Measurements from ENCODE around the gene RBM19.
"Not testable (repeated sequence)": the region's sequence is repeated elsewhere in the genome, so short reads cannot be mapped to it uniquely, and the experiment has no call there.

Gene RBM19

DNA sequence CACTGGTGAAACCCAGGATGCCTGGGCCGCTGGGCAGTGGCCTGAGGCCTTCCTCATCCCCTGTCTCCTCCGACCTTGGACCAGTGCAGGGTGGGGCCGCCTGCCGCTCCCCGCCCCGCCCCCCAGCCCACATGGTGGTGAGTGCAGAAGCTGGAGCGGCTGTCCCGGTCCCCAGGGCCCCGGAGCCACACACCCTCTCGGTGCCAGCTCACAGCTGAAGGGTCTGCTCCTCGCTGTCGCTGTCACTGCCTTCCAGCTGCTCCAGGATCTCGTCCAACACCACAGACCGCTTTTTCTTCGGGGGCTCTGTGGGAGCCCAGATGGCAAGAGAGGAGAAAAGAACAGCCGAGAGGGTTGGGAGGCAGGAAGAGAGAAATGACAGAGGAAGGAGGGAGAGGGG is 143.1 kb downstream of the RBM19 start:
- no peak for DNase-seq

DNA sequence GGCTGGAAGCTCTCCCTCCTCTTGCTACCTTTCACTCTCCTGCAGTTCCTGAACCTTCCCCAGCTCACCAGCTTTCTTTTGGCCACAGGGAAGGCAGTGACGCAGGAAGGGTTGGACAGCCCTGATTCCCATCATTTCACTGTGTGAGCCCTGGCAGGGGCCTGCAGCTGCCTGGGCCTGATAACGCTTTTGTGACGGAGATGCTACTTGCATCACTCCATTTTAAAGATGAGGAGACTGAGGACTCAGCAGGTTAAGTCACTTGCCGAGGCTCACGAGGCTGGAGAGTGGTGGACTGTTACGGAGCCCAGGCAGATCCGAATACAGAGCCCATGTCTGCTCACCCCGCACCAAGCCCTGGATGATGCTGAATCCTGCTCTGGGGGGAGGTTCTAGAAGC is 145.3 kb downstream of the RBM19 start:
- DNase-seq = no peak

DNA sequence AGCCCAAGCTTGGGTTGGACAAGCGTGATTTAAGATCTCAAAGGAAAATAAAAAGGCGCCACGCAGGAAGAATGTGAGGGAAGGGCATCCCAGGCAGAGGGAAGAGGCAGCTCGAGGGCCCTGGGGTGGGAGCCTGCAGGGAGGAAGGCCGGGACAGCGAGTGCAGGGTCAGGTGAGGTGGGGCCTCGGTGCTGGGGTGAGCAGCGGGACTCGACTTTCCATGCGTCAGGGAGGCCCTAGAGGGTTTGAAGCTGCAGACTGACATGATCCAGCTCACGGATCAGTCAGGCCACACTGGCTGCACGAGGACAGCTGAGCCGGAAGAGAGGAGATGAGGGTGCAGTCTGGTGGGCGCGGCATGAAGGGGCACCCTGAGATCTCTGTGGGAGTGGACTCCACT is 145.8 kb downstream of the RBM19 start:
- DNase-seq = no peak

DNA sequence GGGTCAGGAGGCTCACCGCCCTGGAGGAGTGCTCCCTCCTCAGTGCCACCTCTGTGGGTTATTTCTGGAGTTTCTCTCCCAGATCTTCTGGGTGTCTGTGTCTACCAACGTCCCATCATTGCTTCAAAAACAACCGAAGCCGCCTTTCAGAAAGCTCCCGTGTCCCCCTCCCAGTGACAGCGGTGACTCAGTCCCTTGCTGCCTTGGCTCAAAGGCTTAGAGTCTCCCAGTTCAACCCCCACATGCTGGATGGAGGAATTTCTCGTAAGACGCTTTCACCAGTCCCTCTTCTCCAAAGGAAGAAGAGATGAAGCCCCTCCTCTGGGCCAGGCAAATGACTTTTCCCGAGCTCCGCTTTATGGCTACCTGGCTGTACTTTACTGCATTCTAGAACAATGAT is 146.6 kb downstream of the RBM19 start:
- DNase-seq = no peak

DNA sequence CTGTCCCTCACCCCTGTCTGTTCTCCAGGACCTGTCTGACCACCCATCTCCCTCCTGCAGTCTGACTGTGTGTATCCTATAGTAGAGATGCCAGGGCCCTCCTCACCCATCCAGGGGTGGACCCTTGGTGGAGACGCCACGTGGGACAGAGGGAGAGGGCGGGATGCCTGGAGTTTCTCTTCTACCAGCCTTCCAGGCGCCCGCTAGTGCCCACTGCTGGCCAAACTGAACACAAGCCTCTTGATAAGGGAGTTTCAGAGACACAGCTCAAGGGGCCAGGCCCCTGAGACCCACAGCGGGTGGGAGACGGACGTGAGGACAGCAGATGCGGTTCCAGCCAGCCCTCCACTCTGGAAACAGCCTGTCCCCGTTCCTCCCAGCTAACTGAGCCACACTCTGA is 147.3 kb downstream of the RBM19 start:
- DNase-seq = peak; percentile 30

DNA sequence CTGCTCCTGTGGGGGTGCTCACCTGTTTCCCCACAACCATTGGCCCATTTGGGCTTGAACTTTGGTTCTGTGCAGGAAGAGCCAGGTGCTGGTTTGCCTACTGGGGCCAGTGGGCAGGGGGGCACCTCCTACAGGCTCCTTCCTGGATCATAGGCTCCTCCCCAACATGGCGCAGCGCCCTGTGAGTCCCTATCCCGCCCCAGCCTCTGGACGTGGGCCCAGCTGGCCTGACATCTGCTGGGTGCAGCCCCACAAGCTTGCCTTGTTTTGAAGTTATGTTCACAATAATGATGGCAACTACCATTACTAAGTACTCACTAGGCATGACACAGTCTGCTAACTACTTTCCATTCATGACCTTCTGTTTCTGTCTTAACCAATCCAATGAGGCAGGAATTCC is 147.8 kb downstream of the RBM19 start:
- DNase-seq = no peak

DNA sequence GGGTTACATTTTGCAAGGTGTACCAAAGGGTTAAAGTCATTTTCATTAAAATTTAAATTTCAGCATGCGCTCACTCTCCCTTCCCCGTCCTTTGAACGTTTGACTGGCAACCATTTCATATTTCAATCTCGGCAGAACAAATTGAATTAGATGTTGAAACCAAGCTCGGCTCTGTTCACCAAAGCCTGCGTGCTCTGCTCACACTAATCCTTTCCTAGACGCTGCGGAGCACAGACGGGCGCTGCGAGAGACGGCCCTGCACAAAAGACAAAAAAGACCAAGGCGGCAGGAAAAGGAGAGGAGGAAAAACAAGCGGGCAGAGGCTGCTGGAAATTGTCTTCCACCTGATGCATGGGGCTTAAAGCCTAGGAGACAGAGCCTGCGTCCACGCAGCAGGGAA is 149.3 kb downstream of the RBM19 start:
- DNase-seq = no peak

DNA sequence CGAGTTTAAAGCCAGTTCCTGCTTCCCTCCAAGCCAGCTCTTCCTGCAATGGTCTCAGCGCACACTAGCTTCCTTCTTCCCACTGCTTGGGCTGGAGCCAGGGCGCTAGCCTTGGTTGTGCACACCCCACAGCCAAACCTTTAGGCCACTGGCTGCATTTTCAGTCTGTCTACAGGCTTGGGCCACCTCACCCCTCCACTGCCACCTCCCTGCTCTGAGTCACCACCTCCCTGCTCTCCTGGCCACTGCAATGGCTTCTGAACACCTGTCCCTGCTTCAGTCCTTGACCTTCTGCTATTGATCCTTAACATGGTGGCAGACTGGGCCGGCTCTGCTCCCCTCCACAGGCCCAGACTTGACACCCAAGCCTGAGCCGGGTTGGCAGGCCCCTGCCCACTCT is 151.1 kb downstream of the RBM19 start:
- DNase-seq = no peak

DNA sequence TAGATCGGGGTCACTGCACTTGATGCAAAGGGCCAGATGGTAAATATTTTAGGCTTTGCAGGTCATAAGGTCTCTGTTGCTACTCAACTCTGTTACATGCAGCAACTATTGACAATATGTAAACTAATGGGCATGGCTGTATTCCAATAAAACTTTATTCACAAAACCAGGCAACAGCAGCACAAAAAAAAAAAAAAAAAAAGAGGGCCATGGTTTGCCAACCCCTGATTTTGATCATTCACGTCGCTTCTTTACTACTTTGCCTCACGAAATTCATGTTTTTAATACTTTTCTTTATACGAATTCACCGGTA is 152.9 kb downstream of the RBM19 start:
- DNase-seq = no peak

DNA sequence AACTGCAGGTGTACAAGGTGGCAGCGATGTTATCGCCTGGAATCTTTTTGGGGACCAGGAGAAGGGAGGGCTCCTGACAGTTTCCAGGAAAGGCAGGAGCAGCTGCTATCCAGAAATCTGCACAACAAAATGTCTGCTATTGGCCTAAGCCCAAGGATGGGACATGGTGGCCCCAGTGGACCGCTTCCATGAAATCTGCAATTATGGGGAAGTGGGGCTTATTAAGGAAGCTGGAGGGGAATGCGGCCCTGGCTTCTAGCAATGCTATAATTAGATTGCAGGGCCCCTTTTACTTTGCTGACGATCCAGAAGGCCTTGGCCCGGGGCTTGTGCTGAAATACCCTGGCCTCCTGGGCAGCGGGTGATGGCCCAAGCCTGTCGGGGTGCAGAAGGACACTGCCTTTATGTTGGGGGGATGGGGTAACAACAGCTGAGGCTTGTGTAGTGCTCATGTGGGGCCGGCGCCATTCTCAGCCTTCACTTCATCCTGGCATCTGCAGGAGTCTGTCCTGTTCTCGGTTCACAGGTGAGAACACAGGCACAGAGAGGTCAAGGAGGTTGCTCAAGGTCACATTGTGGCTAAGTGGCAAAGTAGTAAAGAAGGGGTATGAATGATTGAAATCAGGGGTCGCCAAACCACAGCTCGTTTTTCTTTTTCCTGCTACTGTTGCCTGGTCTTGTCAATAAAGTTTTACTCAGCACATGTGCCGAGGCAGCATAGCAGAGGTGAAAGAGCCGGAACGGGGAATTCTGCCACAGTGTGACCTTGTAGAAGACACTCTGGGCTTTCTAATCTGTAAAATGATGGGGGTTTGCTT is 153.5 kb downstream of the RBM19 start:
- no peak for DNase-seq

DNA sequence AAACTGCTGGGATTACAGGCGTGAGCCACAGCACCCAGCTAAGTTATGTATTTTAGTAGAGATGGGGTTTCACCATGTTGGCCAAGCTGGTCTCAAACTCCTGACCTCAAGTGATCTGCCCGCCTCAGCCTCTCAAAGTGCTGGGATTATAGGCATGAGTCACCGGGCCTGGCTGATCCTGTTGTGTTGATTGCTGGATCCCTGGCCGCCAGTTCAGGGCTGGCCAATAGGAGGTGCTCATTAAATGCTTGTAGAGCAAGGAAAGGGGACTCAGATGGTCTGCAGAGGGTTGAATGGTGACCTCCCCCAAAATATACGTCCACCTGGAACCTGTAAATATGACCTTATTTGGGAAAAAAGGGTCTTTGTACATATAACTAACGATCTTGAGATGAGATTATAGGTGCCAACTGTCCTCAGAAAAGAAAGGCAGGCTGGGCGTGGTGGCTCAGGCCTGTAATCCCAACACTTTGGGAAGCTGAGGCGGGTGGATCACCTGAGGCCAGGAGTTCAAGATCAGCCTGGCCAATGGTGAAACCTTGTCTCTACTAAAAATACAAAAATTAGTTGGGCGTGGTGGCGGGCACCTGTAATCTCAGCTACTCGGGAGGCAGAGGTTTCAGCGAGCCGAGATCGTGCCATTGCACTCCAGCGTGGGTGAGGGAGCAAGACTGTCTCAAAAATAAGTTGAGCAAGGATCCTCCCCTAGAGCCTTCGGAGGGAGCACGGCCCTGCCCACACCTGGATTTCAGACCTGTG is 156.5 kb downstream of the RBM19 start:
- not testable (repeated sequence) for DNase-seq

DNA sequence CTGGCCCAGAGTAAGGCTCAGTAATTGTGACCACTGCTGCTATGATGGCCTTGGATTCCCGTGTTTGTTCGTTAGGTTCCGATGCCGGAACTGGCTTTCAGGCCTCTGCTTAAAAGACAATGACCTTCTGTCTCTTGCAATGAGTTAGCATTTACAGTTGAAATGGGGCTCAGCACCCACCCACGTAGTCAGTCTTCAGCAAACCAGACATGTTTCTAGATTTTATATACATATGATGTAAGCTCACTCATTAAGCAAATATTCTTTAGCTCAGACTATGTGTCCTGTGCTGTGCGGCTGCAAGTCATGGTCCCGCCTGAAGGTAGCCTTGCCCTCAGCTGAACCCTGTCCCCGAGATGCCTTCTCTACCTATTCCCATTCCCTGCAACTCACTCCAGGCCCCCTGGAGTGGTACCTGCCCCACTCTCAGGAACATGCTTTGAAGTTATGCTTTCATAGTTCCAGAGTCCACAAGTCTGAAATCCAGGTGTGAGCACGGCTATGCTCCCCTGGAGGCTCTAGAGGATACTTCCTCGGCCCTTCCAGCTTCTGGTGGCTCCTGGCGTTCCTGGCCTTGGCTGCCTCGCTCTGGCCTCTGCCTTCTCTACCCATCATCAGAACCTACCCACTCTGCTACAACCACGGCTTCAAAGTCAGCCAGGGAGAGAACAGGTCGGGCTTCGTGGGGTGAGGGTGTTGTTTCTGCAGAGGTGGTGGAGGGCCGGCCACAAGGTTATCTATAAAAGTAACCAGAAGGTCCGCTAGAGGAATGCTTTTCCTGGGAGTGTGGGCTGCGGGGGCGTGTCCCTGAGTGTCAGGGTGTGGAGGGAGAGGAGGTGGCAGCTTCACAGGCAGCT is 157.8 kb downstream of the RBM19 start:
- no peak for DNase-seq

DNA sequence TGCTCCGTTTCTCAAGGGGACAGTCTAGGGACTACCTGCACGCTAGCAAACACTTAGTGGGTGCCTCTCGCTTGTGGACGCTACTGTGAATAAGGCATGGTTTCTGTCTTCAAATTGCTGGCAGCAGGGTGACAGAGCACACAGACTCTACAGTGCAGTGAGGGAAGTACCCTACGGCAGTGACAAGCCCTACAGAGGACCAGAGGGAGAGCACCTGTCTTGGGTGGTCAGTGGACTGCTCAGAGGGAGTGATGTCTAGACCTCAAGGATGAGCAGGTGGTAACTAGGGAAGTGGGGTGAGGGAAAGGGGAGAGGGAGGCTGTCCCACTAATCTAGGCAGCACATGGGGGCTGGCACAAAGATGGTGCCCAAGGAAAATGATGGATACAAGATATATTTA is 160.5 kb downstream of the RBM19 start:
- no peak for DNase-seq

DNA sequence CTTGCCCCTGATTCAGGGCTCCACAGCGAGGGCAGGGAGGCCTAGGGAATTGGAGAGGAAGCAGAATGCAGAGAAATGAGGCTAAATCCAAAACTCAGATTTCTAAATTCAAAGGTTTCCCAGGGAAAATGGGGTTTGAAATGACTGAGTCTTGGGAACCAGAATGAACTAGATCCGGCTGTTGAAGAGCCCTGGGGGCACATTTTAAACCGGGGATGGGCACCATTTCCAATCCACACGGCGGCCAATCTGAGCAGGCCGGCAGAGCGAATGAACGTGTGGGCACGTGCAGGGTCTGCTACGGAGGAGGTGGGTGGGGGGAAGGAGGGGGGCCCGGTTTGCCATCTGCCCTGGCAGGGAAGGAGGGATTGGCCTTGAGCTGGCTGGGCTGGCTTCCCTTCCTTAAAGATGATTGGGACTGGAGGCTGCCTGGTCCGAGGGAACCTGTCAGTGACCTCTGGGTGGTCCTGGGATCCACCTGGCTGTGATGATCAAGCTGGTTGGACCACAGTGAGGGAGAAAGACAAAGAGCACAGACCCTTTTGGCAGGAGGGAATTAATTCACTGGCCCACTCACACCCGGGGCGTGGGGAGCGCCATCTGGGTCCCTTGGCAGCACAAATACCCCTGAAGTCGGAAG is 161.0 kb downstream of the RBM19 start:
- no peak for DNase-seq

DNA sequence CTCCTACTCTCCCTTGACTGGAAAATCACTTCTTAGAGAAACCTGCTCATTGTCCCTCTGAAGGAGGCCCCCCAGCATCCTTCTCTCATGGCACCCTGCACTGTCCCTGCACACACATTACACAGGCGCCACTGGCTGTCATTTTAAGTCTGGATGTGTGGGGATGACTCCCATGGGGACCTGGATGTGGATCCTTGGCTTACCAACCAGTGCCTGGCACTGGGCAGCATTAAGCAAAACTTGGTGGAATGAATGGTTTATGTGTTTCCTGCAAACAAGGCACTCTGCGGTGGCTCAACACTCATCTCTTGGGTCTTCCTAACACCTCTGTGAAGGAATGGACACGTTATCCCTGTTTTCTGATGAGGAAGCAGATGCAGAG is 162.4 kb downstream of the RBM19 start:
- DNase-seq = no peak

DNA sequence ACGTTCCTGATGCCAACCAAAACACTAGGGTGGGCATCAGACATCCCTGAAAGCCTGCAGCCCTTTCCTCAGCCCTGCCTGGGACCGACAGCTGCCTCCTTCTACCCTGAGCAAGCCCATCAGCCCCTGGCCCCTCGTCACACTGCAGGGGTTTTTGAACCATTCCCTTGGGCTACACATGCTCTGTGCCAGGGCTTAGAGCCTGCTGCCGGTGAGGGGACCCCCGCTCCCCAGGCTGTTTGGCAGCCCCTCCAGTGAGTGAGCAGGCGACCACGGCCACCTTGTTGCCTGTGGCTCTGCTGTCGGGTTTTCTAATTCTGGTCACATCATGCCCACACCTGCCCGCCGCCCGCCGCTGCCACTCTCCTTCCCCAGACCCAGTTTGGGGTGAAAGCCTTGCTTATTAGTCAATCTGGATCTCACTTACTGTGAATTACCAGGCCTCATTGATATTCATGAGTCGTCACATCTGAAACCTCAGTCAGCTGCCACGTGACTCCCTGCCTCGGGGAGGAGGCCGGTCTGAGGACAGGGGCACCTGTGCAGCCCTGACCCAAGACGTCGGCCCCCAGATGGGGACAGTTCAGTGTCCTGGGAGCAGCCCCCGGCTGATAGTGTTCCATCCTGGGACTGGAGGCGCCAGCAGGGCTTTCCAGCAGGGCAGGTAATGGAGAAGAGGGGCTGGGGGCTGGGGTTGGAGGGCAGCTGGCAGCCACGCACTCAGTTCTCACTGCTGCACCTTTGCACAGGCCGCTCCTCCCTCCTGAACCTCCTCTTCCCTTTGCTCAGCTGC is 163.0 kb downstream of the RBM19 start:
- no peak for DNase-seq

DNA sequence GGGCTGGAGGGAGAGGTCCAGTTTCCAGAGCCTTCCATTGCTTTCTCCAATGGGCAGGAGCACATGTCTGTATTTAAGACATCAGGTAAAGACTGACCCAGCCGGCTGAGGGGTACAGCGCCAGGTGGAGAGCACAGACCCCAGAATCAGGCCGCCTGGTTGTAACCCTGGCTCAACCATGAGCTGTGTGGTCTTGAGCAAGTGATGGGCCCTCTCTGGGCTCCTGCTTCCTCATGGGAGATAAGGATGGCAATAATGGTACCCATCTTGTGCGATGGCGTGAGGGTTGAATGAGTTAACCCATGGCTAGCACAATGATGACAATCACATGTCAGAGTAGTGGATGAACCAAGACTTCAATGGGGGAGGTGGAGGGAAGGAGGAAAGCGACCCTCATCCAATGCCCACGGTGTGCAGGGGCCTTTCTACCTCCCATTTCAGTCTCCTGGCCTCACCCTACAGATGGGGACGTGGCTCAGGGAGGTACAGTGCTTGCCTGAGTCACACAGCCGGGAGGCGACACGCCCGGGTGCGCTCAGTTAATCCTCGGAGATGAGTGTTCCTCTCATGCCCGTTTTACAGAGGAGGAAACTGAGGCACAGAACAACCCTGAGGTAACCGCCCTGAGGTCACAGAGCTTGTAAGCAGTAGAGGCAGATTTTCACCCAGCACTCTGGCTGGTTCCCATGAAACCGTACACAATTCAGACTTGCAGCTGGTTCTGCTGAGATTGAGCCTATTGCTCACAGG is 163.9 kb downstream of the RBM19 start:
- DNase-seq = no peak

DNA sequence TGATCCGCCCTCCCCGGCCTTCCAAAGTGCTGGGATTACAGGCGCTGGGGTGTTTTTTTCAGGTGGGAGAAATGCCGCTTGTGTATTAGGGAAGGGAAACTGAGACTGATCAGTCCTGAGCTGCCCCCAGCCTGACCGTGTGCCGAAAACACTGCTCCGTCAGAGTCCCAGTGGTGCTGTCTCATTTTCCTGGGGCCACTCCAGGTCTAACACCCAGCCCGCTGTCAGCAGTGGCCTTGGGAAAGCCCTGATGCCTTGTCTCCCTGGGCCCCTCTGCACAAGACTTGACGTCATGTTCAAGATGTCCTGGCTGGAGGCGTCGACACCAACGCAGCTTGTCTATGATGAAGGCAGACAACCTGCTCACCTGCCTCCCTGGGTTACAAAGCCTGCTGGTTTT is 165.9 kb downstream of the RBM19 start:
- DNase-seq = no peak

DNA sequence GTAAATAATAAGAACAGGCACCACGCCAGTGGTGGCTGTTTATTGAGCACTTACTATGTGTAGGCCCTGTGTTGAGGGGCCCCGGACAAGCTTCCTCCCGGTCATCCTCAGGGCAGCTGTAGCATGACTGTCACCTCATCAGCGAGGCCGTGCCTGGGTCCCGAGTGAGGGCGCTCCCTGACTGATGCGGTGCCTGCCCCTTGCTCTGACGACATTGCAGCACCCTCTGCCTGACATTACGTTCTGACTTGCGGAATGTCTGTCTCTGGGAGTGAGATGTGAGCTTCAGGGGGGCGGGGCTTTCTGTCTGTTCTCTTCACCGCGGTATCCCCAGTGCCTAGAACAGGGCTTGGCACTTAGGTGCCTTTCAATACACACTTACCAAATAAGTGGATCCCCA is 167.6 kb downstream of the RBM19 start:
- no peak for DNase-seq

DNA sequence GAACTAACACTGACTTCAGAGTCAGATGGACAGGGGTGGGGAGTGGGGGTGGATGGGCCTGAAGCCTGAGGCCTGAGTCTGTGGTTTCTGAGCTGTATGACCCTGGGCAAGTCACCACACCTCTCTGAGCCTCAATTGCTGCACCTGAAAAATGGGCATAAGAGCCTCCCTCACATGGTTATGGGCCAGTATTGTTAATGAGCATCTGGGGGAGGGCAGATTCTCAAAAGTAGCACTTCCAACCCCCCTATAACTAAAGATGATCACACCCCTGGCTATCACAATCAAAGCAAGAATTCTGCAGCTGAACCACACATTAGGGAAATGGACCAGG is 168.6 kb downstream of the RBM19 start:
- DNase-seq = peak; percentile 37

DNA sequence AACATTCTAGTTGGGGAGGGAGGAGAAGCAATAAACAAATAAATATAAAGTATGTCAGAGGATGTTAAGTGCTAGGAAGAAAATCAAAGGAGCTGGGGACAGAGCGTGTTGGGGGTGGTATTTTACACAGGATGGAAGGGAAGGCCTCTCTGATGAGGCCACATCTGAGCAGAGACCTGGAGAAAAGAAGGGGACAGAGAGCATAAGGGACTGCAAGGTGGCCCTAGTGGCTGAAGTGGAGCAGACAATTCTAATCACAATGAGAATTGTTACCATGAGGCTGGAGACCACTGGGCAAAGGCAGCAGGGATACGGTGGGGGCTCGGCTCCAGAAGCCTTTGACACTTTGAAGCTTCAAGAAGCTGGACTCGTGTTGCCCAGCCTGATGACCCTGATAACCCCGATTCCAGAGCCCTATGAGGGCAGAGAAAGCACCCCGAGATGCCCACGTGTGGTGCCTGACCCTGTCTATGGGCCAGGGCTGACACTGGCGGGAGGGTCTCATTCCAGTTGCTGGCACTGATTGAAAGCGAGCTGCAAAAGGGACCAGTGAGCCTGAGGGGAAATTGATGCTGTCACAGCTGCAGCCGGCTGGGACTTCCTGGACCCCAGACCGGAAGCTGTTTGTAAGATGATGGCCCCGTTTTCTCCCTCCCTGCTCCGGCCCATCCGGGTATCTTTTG is 169.1 kb downstream of the RBM19 start:
- no peak for DNase-seq

Measured in hematopoietic multipotent progenitor cell treated with erythropoietin and hydrocortisone succinate and interleukin-3 and kit ligand, for 4 days (in vitro differentiated cells).